ENCODE measurements around the gene CALN1. TPM values are rescaled to one million over a fixed set of nuclear protein-coding genes. Genes with fewer than 3 reads are reported as not detected.

Gene CALN1
- total and polyA plus RNA-seq, 2 experiments from 2014 or later: 7.6 to 14.5 TPM

GRCh38 chr7:72064916-72065315 lies 347.2 kb downstream of the CALN1 start:
- no peaks in the 10 kb centered on the region for H3K36me3 ChIP-seq (ENCODE audit: insufficient read depth)
- Mint-ChIP-seq H3K36me3 (ENCODE audit: low read depth) (peaks cover 12% of the 10 kb centered on the region; the same call in 2 of the 3 replicates), H3K4me3 (no peak overlapping the region), H3K27ac (no peak overlapping the region), H3K9me3 (0 out of 3 replicates have a peak, but pooled peaks cover 3% of the 10 kb centered on the region), H3K4me1 (peaks cover 6% of the 10 kb centered on the region; the same call in 2 of the 3 replicates), H3K27me3 (ENCODE audit: insufficient read depth, low read depth, poor library complexity) (peaks cover 4% of the 10 kb centered on the region)
- no peak overlapping the region for H3K27ac ChIP-seq (ENCODE audit: low read depth)
- H4K20me1 ChIP-seq (replicated peaks; ENCODE audit: insufficient read depth): no peaks in the 10 kb centered on the region
- H3K9me2 ChIP-seq (ENCODE audit: insufficient read depth): no peaks in the 10 kb centered on the region
- no peaks in the 10 kb centered on the region for H3F3A ChIP-seq (replicated peaks; ENCODE audit: low read depth)
- no peak overlapping the region for H3K4me3 ChIP-seq
- H3K27me3 ChIP-seq (ENCODE audit: insufficient read depth): no peaks in the 10 kb centered on the region
- TF ChIP-seq CTCF (conservative IDR thresholded peaks at IDR 0.05; ENCODE audit: low read depth in 2 of 2) (no peak), REST (IDR thresholded peaks at IDR 0.05; ENCODE audit: unreplicated experiment) (no peak)
- no peaks in the 10 kb centered on the region; the same call in 1 of the 2 replicates for H3K4me1 ChIP-seq (ENCODE audit: insufficient read depth)
- no peaks in the 10 kb centered on the region for H3K79me2 ChIP-seq (replicated peaks; ENCODE audit: insufficient read depth)
- no peak overlapping the region for H2AFZ ChIP-seq
- ATAC-seq (no peak), DNase-seq (ENCODE audit: low spot score) (no peak)
- H3K4me2 ChIP-seq: no peak overlapping the region

GRCh38 chr7:72063330-72063729 lies 348.8 kb downstream of the CALN1 start:
- no peaks in the 10 kb centered on the region for H3K36me3 ChIP-seq (ENCODE audit: insufficient read depth)
- H3K4me3 Mint-ChIP-seq: no peak overlapping the region
- no peaks in the 10 kb centered on the region for H4K20me1 ChIP-seq (replicated peaks; ENCODE audit: insufficient read depth)
- H3K36me3 Mint-ChIP-seq (ENCODE audit: low read depth): peaks cover 12% of the 10 kb centered on the region; the same call in 2 of the 3 replicates
- peaks cover 4% of the 10 kb centered on the region for H3K27me3 Mint-ChIP-seq (ENCODE audit: insufficient read depth, low read depth, poor library complexity)
- no peaks in the 10 kb centered on the region for H3F3A ChIP-seq (replicated peaks; ENCODE audit: low read depth)
- H3K9me2 ChIP-seq (ENCODE audit: insufficient read depth): no peaks in the 10 kb centered on the region
- no peak for DNase-seq (ENCODE audit: low spot score)
- no peaks in the 10 kb centered on the region for H3K79me2 ChIP-seq (replicated peaks; ENCODE audit: insufficient read depth)
- H3K27ac Mint-ChIP-seq: no peak overlapping the region
- no peaks in the 10 kb centered on the region; the same call in 1 of the 2 replicates for H3K4me1 ChIP-seq (ENCODE audit: insufficient read depth)
- ATAC-seq: no peak
- H3K4me2 ChIP-seq: no peak overlapping the region
- H3K4me1 Mint-ChIP-seq: peaks cover 6% of the 10 kb centered on the region; the same call in 2 of the 3 replicates
- no peak overlapping the region for H2AFZ ChIP-seq
- no peaks in the 10 kb centered on the region for H3K27me3 ChIP-seq (ENCODE audit: insufficient read depth)
- H3K27ac ChIP-seq (ENCODE audit: low read depth): no peak overlapping the region
- H3K9me3 Mint-ChIP-seq: 0 out of 3 replicates have a peak, but pooled peaks cover 3% of the 10 kb centered on the region
- no peak overlapping the region for H3K4me3 ChIP-seq
- TF ChIP-seq ZNF462 (CRISPR knock-in tag; IDR thresholded peaks at IDR 0.05): no peak
- TF ChIP-seq ZNF114 (CRISPR knock-in tag; IDR thresholded peaks at IDR 0.05): no peak
- no peak for TF ChIP-seq ETS1 (IDR thresholded peaks at IDR 0.05)
- no peak for TF ChIP-seq EZH2 (IDR thresholded peaks at IDR 0.05; ENCODE audit: low read depth, unreplicated experiment)
- TF ChIP-seq JUNB (IDR thresholded peaks at IDR 0.05; ENCODE audit: unreplicated experiment): no peak

Measured in GM23338 (cell line).